Measurements from ENCODE around the gene THBS2. TPM values are rescaled to one million over a fixed set of nuclear protein-coding genes. Genes with fewer than 3 reads are reported as not detected.
A peak's percentile ranks its signal among the peaks of the same experiment; 100 is the strongest.

THBS2 gene
- total and polyA plus RNA-seq, 2 of the 8 experiments (the other 6 are each of a cell fraction or from before 2014, with no cell fraction given): 11.0 to 22.5 TPM

- TF ChIP-seq, protein P1, sequence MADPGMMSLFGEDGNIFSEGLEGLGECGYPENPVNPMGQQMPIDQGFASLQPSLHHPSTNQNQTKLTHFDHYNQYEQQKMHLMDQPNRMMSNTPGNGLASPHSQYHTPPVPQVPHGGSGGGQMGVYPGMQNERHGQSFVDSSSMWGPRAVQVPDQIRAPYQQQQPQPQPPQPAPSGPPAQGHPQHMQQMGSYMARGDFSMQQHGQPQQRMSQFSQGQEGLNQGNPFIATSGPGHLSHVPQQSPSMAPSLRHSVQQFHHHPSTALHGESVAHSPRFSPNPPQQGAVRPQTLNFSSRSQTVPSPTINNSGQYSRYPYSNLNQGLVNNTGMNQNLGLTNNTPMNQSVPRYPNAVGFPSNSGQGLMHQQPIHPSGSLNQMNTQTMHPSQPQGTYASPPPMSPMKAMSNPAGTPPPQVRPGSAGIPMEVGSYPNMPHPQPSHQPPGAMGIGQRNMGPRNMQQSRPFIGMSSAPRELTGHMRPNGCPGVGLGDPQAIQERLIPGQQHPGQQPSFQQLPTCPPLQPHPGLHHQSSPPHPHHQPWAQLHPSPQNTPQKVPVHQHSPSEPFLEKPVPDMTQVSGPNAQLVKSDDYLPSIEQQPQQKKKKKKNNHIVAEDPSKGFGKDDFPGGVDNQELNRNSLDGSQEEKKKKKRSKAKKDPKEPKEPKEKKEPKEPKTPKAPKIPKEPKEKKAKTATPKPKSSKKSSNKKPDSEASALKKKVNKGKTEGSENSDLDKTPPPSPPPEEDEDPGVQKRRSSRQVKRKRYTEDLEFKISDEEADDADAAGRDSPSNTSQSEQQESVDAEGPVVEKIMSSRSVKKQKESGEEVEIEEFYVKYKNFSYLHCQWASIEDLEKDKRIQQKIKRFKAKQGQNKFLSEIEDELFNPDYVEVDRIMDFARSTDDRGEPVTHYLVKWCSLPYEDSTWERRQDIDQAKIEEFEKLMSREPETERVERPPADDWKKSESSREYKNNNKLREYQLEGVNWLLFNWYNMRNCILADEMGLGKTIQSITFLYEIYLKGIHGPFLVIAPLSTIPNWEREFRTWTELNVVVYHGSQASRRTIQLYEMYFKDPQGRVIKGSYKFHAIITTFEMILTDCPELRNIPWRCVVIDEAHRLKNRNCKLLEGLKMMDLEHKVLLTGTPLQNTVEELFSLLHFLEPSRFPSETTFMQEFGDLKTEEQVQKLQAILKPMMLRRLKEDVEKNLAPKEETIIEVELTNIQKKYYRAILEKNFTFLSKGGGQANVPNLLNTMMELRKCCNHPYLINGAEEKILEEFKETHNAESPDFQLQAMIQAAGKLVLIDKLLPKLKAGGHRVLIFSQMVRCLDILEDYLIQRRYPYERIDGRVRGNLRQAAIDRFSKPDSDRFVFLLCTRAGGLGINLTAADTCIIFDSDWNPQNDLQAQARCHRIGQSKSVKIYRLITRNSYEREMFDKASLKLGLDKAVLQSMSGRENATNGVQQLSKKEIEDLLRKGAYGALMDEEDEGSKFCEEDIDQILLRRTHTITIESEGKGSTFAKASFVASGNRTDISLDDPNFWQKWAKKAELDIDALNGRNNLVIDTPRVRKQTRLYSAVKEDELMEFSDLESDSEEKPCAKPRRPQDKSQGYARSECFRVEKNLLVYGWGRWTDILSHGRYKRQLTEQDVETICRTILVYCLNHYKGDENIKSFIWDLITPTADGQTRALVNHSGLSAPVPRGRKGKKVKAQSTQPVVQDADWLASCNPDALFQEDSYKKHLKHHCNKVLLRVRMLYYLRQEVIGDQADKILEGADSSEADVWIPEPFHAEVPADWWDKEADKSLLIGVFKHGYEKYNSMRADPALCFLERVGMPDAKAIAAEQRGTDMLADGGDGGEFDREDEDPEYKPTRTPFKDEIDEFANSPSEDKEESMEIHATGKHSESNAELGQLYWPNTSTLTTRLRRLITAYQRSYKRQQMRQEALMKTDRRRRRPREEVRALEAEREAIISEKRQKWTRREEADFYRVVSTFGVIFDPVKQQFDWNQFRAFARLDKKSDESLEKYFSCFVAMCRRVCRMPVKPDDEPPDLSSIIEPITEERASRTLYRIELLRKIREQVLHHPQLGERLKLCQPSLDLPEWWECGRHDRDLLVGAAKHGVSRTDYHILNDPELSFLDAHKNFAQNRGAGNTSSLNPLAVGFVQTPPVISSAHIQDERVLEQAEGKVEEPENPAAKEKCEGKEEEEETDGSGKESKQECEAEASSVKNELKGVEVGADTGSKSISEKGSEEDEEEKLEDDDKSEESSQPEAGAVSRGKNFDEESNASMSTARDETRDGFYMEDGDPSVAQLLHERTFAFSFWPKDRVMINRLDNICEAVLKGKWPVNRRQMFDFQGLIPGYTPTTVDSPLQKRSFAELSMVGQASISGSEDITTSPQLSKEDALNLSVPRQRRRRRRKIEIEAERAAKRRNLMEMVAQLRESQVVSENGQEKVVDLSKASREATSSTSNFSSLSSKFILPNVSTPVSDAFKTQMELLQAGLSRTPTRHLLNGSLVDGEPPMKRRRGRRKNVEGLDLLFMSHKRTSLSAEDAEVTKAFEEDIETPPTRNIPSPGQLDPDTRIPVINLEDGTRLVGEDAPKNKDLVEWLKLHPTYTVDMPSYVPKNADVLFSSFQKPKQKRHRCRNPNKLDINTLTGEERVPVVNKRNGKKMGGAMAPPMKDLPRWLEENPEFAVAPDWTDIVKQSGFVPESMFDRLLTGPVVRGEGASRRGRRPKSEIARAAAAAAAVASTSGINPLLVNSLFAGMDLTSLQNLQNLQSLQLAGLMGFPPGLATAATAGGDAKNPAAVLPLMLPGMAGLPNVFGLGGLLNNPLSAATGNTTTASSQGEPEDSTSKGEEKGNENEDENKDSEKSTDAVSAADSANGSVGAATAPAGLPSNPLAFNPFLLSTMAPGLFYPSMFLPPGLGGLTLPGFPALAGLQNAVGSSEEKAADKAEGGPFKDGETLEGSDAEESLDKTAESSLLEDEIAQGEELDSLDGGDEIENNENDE (IDR thresholded peaks at IDR 0.05; ENCODE audit: insufficient replicate concordance, low read length): no peak
- no peak for TF ChIP-seq SAP30 (IDR thresholded peaks at IDR 0.05; ENCODE audit: insufficient read depth, insufficient replicate concordance, low read length)
- TF ChIP-seq FOSL1 (IDR thresholded peaks at IDR 0.05; ENCODE audit: insufficient read depth, low read depth, low read length): no peak
- 0 out of 2 replicates have a peak, but pooled peaks have one; percentile 16 for TF ChIP-seq CREB1 (IDR thresholded peaks at IDR 0.05)
- TF ChIP-seq, protein P2, sequence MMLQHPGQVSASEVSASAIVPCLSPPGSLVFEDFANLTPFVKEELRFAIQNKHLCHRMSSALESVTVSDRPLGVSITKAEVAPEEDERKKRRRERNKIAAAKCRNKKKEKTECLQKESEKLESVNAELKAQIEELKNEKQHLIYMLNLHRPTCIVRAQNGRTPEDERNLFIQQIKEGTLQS (IDR thresholded peaks at IDR 0.05; ENCODE audit: insufficient read depth, low read depth, low read length): no peak
- peak; percentile 10 for TF ChIP-seq ASH2L (IDR thresholded peaks at IDR 0.05; ENCODE audit: low read length)
- TF ChIP-seq RXRA (IDR thresholded peaks at IDR 0.05; ENCODE audit: insufficient read depth, low read depth, low read length): no peak
- no peak for TF ChIP-seq BCL11A (IDR thresholded peaks at IDR 0.05; ENCODE audit: low read depth in 2 of 2, low read length in 2 of 2)
- no peak for TF ChIP-seq EGR1 (IDR thresholded peaks at IDR 0.05; ENCODE audit: borderline replicate concordance, low read depth, low read length)
These were observed at the start of gene THBS2 (continued) for GRCh38 chr6:169253337-169254238.

All from H1 (cell line).